HG03354 (cell line): ENCODE data around the gene HOXD3.

Source experiments
- ATAC-seq: cut with Tn5 transposase; IDR thresholded peaks from one replicate; pipeline ENCODE4 v1.9.1; 2021; ENCODE audit warnings: mild to moderate bottlenecking; ENCODE audit not compliant: unreplicated experiment, poor library complexity, severe bottlenecking

The HOXD3 gene

GRCh38 chr2:176192351-176192750, 35.2 kb downstream of the HOXD3 start:
- ATAC-seq: no peak

GRCh38 chr2:176193048-176193447, 35.9 kb downstream of the HOXD3 start:
- no peak for ATAC-seq

GRCh38 chr2:176199902-176200301, 42.8 kb downstream of the HOXD3 start:
- no peak for ATAC-seq

DNA sequence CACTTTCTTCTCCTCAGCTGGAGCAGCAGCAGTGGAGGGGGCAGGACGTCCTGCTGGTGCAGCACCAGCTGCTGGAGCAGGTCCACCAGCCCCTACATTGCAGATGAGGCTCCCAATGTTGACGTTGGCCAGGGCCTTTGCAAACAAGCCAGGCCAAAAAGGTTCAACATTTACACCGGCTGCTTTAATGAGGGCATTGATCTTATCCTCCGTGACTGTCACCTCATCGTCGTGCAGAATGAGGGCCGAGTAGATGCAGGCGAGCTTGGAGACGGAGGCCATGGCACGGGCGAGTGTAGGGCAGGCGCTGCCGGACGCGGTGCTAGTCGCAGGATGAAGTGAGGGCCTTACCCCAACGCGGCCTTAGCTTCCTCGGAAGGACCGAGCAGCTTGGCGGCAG, 43.9 kb downstream of the HOXD3 start:
- ATAC-seq: no peak

GRCh38 chr2:176202491-176202890, 45.4 kb downstream of the HOXD3 start:
- ATAC-seq: no peak

- ATAC-seq: no peak
These were observed 48.0 kb downstream of the HOXD3 start for GRCh38 chr2:176205126-176205525.

DNA sequence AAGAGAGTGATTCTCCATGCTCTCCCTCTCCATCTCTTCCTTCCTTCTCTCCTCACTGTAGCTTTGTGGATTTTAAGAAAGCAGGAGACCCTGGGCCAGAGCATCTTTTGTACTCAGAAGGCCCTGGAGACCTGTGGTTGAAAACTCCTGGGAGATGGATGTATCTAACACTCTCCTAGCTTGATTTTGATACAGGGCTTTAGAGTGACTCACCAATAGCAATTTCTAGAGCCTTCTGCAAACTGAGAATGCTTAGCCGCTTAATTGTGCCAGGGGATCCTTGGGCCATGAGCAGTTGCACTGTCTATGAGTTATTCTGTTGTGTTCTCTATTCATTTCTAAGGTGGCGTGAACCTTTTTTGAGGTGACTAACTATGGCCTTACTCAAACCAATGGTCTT, 49.0 kb downstream of the HOXD3 start:
- no peak for ATAC-seq

DNA sequence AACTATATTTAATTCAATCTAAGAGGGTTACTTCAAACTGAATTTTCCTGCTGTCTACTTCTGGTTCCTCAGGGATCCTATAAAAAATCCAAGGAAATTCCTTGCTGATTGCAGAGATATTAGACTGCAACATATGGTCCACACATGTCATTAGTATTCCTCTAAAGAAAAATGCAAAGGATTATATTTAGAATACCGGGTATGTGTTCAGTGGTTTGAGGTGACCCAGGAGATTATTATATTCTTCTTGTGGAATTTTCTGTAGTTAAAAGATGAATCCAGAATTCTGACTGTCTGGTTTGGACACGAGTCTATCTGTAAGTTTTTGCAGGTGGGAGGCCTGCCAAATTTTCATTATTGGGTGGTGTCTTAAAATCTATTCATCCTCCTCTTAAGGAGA, 49.6 kb downstream of the HOXD3 start:
- no peak for ATAC-seq

DNA sequence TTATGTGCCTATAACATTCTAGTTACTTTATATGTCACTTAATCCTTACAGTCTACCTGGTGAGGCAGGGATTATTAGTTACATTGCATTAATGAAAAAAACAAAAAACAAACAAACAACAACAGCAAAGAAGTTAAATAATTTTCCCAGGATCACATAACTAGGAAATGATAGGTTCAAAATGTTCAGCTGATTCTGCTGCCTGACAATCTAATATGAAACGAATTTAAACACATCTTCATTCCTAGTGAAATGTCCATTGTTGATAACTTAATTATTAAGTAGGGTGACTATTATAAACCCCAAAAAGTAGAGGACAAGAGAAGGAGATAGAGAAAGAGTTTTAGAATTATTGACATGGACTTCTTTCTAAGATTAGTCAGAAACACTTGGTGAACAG, 54.0 kb downstream of the HOXD3 start:
- no peak for ATAC-seq

- no peak for ATAC-seq
These were observed 55.2 kb downstream of the HOXD3 start for GRCh38 chr2:176212276-176212675.

DNA sequence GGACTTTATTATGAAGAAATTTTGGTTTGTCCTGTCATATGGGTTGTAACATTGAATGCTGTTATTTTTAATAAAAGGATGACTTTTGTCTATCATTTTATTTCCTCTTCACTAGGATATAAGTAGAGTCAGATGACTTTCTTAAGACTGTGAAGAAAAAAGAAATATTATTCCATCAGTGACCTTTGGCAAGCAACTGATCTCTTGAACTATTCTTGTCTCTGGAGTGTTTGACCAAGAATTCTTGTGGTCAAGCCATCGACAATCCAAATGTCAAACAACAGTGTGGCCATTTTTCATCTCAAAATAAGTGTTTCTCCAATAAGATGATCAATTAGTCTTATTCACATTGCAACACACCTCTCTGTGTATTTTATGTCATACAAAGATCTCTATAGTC, 56.3 kb downstream of the HOXD3 start:
- no peak for ATAC-seq
